SK-N-SH treated with all-trans-retinoic acid at 6 μM for 48 hours (cell line): ENCODE measurements around the gene TRABD2A.
"Not testable (repeated sequence)": the region's sequence is repeated elsewhere in the genome, so short reads cannot be mapped to it uniquely, and the experiment has no call there.

Experiments
- ATAC-seq: fragments of 200-7000 bp; cut with Tn5 transposase; 3 replicates; pipeline ENCODE4 v1.9.1; 2020; ENCODE audit warnings: mild to moderate bottlenecking, moderate library complexity
- ARNTL ChIP-seq: fragments of 450-650 bp; formaldehyde crosslinking; IDR thresholded peaks from 2 replicates; pipeline ENCODE4 v1.5.0; 2020; ENCODE audit warnings: low read depth, mild to moderate bottlenecking, moderate library complexity, borderline replicate concordance
- BACH2 ChIP-seq: fragments of 250-450 bp; sonication (Bioruptor Pico); IDR thresholded peaks from 2 replicates; pipeline ENCODE4 v1.9.0; 2021; ENCODE audit warnings: mild to moderate bottlenecking, borderline replicate concordance
- CSDC2 ChIP-seq: fragments of 250-450 bp; sonication (Bioruptor Pico); IDR thresholded peaks from 2 replicates; pipeline ENCODE4 v1.5.0; 2020; ENCODE audit warnings: mild to moderate bottlenecking, moderate library complexity
- ESRRG ChIP-seq: fragments of 250-450 bp; sonication (Bioruptor Pico); IDR thresholded peaks from 2 replicates; pipeline ENCODE4 v1.6.1; 2021; ENCODE audit warnings: mild to moderate bottlenecking
- GLIS3 ChIP-seq: fragments of 250-450 bp; sonication (Bioruptor Pico); IDR thresholded peaks from 2 replicates; pipeline ENCODE4 v1.5.0; 2020; ENCODE audit warnings: mild to moderate bottlenecking, moderate library complexity
- ISL1 ChIP-seq: fragments of 250-450 bp; sonication (Bioruptor Pico); IDR thresholded peaks from 2 replicates; pipeline ENCODE4 v2.1.2; 2022; ENCODE audit warnings: mild to moderate bottlenecking, moderate library complexity
- OSR1 ChIP-seq: fragments of 250-450 bp; sonication (Bioruptor Pico); IDR thresholded peaks from 2 replicates; pipeline ENCODE4 v1.8.0; 2022; ENCODE audit warnings: moderate library complexity, mild to moderate bottlenecking, inconsistent platforms
- PPARA ChIP-seq: fragments of 250-450 bp; sonication (Bioruptor Pico); IDR thresholded peaks from 2 replicates; pipeline ENCODE4 v1.5.0; 2020; ENCODE audit warnings: mild to moderate bottlenecking, borderline replicate concordance
- RARB ChIP-seq: fragments of 250-450 bp; sonication (Bioruptor Pico); IDR thresholded peaks from 2 replicates; pipeline ENCODE4 v1.8.0; 2021; ENCODE audit warnings: mild to moderate bottlenecking, moderate library complexity
- SNAI2 ChIP-seq: fragments of 250-450 bp; sonication (Bioruptor Pico); IDR thresholded peaks from 2 replicates; pipeline ENCODE4 v1.5.0; 2020; ENCODE audit warnings: mild to moderate bottlenecking, moderate library complexity
- TCF4 ChIP-seq: fragments of 250-450 bp; sonication (Bioruptor Pico); IDR thresholded peaks from 2 replicates; pipeline ENCODE4 v1.8.0; 2021; ENCODE audit warnings: mild to moderate bottlenecking, moderate library complexity, borderline replicate concordance
- TOX ChIP-seq: fragments of 250-450 bp; sonication (Bioruptor Pico); IDR thresholded peaks from 2 replicates; pipeline ENCODE4 v1.8.0; 2021; ENCODE audit warnings: mild to moderate bottlenecking, moderate library complexity, borderline replicate concordance
- ZFP30 ChIP-seq: fragments of 450-650 bp; formaldehyde crosslinking; IDR thresholded peaks from 2 replicates; pipeline ENCODE4 v1.5.0; 2022; ENCODE audit warnings: mild to moderate bottlenecking, moderate library complexity
- ZNF565 ChIP-seq: fragments of 450-650 bp; formaldehyde crosslinking; conservative IDR thresholded peaks from 2 replicates; pipeline ENCODE4 v1.5.0; 2020; ENCODE audit warnings: low read depth, mild to moderate bottlenecking, moderate library complexity
- ZNF70 ChIP-seq: fragments of 450-650 bp; formaldehyde crosslinking; IDR thresholded peaks from 2 replicates; pipeline ENCODE4 v1.5.0; 2020; ENCODE audit warnings: mild to moderate bottlenecking, moderate library complexity
- ZNF8 ChIP-seq: fragments of 450-650 bp; formaldehyde crosslinking; IDR thresholded peaks from 2 replicates; pipeline ENCODE4 v1.5.0; 2020; ENCODE audit warnings: mild to moderate bottlenecking, moderate library complexity
- TF ChIP-seq, protein P1 (sequence below): fragments of 250-450 bp; sonication (Bioruptor Pico); IDR thresholded peaks from 2 replicates; pipeline ENCODE4 v1.8.0; 2020; ENCODE audit warnings: mild to moderate bottlenecking, moderate library complexity, borderline replicate concordance
- TF ChIP-seq, protein P2 (sequence below): fragments of 250-450 bp; sonication (Bioruptor Pico); IDR thresholded peaks from 2 replicates; pipeline ENCODE4 v1.5.0; 2020; ENCODE audit warnings: mild to moderate bottlenecking, moderate library complexity
- TF ChIP-seq, protein P3 (sequence below): fragments of 250-450 bp; sonication (Bioruptor Pico); IDR thresholded peaks from 2 replicates; pipeline ENCODE4 v1.5.1; 2020; ENCODE audit warnings: low read depth, mild to moderate bottlenecking, moderate library complexity
- TF ChIP-seq, protein P4 (sequence below): fragments of 250-450 bp; sonication (Bioruptor Pico); IDR thresholded peaks from 2 replicates; pipeline ENCODE4 v1.8.0; 2021; ENCODE audit warnings: low read depth, mild to moderate bottlenecking, moderate library complexity, borderline replicate concordance

Gene TRABD2A

DNA sequence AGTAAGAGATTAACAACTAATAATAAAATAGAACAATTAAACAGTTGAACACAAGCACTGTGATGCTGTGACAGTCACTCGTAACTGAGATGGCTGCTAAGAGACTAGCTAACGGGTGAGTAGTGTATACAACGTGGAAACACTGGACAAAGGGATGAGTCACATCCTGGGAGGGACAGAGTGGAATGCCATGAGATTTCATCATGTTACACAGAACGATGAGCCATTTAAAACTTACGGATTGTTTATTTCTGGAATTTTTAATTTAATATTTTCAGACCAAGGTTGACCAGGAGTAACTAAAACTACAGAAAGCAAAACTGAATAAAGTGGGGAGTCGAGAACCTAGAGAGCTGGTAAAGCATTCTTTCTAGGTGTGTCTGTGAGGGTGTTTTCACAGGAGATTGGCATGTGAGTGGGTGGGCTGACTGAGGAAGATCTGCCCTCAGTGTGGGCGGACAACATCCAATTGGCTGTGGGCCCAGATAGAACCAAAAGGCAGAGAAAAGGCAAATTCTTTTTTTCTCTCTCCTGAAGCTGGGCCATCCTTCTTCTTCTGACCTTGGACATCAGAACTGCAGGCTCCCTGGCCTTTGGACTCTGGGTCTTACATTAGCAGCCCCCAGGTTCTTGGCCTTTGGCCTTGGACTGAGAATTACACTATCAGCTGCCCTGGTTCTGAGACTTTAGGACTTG is 39.1 kb upstream of the TRABD2A start:
- ATAC-seq: peak; percentile 97
- TF ChIP-seq SNAI2 (CRISPR knock-in tag) (no peak), ISL1 (no peak; the same call in 1 of the 2 replicates), CSDC2 (CRISPR knock-in tag) (no peak), ZNF565 (CRISPR knock-in tag) (no peak), ZNF70 (CRISPR knock-in tag) (no peak), ZFP30 (CRISPR knock-in tag) (no peak), ZNF8 (CRISPR knock-in tag) (no peak), GLIS3 (CRISPR knock-in tag) (no peak), ARNTL (CRISPR knock-in tag) (no peak), BACH2 (CRISPR knock-in tag) (no peak), OSR1 (no peak), RARB (CRISPR knock-in tag) (no peak), ESRRG (CRISPR knock-in tag) (no peak), TOX (CRISPR knock-in tag) (no peak), TCF4 (CRISPR knock-in tag) (no peak), PPARA (CRISPR knock-in tag) (no peak)
- TF ChIP-seq, protein P1, sequence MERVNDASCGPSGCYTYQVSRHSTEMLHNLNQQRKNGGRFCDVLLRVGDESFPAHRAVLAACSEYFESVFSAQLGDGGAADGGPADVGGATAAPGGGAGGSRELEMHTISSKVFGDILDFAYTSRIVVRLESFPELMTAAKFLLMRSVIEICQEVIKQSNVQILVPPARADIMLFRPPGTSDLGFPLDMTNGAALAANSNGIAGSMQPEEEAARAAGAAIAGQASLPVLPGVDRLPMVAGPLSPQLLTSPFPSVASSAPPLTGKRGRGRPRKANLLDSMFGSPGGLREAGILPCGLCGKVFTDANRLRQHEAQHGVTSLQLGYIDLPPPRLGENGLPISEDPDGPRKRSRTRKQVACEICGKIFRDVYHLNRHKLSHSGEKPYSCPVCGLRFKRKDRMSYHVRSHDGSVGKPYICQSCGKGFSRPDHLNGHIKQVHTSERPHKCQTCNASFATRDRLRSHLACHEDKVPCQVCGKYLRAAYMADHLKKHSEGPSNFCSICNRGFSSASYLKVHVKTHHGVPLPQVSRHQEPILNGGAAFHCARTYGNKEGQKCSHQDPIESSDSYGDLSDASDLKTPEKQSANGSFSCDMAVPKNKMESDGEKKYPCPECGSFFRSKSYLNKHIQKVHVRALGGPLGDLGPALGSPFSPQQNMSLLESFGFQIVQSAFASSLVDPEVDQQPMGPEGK (CRISPR knock-in tag): no peak
- TF ChIP-seq, protein P2, sequence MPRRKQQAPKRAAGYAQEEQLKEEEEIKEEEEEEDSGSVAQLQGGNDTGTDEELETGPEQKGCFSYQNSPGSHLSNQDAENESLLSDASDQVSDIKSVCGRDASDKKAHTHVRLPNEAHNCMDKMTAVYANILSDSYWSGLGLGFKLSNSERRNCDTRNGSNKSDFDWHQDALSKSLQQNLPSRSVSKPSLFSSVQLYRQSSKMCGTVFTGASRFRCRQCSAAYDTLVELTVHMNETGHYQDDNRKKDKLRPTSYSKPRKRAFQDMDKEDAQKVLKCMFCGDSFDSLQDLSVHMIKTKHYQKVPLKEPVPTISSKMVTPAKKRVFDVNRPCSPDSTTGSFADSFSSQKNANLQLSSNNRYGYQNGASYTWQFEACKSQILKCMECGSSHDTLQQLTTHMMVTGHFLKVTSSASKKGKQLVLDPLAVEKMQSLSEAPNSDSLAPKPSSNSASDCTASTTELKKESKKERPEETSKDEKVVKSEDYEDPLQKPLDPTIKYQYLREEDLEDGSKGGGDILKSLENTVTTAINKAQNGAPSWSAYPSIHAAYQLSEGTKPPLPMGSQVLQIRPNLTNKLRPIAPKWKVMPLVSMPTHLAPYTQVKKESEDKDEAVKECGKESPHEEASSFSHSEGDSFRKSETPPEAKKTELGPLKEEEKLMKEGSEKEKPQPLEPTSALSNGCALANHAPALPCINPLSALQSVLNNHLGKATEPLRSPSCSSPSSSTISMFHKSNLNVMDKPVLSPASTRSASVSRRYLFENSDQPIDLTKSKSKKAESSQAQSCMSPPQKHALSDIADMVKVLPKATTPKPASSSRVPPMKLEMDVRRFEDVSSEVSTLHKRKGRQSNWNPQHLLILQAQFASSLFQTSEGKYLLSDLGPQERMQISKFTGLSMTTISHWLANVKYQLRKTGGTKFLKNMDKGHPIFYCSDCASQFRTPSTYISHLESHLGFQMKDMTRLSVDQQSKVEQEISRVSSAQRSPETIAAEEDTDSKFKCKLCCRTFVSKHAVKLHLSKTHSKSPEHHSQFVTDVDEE (CRISPR knock-in tag): no peak
- TF ChIP-seq, protein P3, sequence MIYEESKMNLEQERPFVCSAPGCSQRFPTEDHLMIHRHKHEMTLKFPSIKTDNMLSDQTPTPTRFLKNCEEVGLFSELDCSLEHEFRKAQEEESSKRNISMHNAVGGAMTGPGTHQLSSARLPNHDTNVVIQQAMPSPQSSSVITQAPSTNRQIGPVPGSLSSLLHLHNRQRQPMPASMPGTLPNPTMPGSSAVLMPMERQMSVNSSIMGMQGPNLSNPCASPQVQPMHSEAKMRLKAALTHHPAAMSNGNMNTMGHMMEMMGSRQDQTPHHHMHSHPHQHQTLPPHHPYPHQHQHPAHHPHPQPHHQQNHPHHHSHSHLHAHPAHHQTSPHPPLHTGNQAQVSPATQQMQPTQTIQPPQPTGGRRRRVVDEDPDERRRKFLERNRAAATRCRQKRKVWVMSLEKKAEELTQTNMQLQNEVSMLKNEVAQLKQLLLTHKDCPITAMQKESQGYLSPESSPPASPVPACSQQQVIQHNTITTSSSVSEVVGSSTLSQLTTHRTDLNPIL (CRISPR knock-in tag): no peak
- TF ChIP-seq, protein P4, sequence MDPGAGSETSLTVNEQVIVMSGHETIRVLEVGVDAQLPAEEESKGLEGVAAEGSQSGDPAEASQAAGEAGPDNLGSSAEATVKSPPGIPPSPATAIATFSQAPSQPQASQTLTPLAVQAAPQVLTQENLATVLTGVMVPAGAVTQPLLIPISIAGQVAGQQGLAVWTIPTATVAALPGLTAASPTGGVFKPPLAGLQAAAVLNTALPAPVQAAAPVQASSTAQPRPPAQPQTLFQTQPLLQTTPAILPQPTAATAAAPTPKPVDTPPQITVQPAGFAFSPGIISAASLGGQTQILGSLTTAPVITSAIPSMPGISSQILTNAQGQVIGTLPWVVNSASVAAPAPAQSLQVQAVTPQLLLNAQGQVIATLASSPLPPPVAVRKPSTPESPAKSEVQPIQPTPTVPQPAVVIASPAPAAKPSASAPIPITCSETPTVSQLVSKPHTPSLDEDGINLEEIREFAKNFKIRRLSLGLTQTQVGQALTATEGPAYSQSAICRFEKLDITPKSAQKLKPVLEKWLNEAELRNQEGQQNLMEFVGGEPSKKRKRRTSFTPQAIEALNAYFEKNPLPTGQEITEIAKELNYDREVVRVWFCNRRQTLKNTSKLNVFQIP: no peak

DNA sequence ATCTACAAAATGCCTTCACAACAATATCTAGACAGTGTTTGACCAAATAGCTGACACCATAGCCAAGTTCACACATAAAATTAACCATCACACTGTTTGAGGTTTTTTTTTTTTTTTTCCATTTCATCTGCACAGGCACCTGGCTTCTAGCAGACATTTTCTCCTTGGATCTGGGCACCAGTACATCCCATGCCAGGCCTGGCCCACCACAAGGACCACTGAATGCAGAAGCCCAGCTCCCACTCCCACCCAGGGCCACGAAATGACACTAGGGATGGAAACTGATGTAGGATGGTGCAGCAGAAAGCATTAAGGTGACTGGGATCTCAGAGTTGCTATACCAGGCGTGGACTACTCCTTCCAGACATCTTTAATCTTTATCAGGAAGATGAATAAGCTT is 37.5 kb upstream of the TRABD2A start:
- TF ChIP-seq, protein P3 (CRISPR knock-in tag): no peak
- TF ChIP-seq ARNTL (CRISPR knock-in tag): no peak

DNA sequence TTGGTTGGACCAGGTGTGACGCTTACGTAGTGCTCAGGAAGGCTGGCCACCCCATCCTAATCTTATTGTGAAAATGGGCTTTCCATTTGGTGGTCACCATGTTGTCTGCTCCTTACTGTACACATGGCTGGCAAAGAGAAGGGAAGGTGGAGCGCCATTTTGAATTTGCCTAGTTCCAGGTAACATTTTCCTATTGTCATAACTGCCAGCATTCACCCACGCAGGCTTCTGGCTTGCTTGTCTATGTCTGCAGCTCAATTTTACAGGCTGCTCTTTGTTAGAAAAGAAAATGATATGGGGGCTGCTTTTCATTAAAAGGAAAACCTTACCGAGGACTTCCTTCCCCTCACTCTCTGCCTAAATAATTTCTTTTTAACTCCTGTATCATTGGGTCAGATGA is 36.9 kb upstream of the TRABD2A start:
- not testable (repeated sequence) for ATAC-seq

More for the DNA sequence above, 37.5 kb upstream of the TRABD2A start:
- ATAC-seq: no peak

DNA sequence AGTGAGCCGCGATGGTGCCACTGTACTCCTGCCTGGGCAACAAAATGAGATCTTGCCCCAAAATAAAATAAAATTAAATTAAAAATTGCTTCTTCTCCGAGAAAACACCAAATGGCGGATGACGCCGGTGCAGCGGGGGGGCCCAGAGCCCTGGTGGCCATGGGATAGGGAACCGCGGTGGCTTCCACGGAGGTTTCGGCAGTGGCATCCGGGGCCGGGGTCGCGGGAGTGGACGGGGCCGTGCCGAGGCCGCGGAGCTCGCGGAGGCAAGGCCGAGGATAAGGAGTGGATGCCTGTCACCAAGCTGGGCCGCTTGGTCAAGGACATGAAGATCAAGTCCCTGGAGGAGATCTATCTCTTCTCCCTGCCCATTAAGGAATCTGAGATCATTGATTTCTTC is 34.8 kb upstream of the TRABD2A start:
- ATAC-seq: not testable (repeated sequence)
